HepG2 (cell line): ENCODE measurements around the gene CBFA2T2.

Experiments used
- AGO1 ChIP-seq: fragments of 200-400 bp; formaldehyde crosslinking; IDR thresholded peaks from 2 replicates; pipeline ENCODE4 v1.6.1; 2017; ENCODE audit warnings: mild to moderate bottlenecking, low read depth, low read length, moderate library complexity; ENCODE audit not compliant: poor library complexity, severe bottlenecking
- IRX3 ChIP-seq: sonication (generic); formaldehyde crosslinking; IDR thresholded peaks from 2 replicates; pipeline ENCODE4 v1.8.1; 2023; ENCODE audit warnings: mild to moderate bottlenecking, low read depth, missing genetic modification reagents, borderline replicate concordance
- MYC ChIP-seq: sonication (generic); formaldehyde crosslinking; IDR thresholded peaks from 2 replicates; pipeline ENCODE4 v1.9.0; 2021; ENCODE audit warnings: missing genetic modification reagents, borderline replicate concordance
- POLR2AphosphoS2 ChIP-seq: IDR thresholded peaks from 2 replicates; pipeline ENCODE4 v1.6.1; 2011; ENCODE audit warnings: low read depth, low read length, improper control_type of control experiment
- SALL2 ChIP-seq: sonication (generic); formaldehyde crosslinking; IDR thresholded peaks from 2 replicates; pipeline ENCODE4 v1.8.1; 2023; ENCODE audit warnings: mild to moderate bottlenecking, missing genetic modification reagents, inconsistent platforms
- STAT6 ChIP-seq: sonication (generic); formaldehyde crosslinking; IDR thresholded peaks from 2 replicates; pipeline ENCODE4 v1.4.0; 2020; ENCODE audit warnings: missing genetic modification reagents, mild to moderate bottlenecking, borderline replicate concordance
- TEAD2 ChIP-seq: sonication (generic); formaldehyde crosslinking; IDR thresholded peaks from 2 replicates; pipeline ENCODE4 v1.9.0; 2021; ENCODE audit warnings: missing genetic modification reagents
- ZNF569 ChIP-seq: sonication (generic); formaldehyde crosslinking; IDR thresholded peaks from 2 replicates; pipeline ENCODE4 v1.5.0; 2020; ENCODE audit warnings: mild to moderate bottlenecking, missing genetic modification reagents, moderate library complexity, borderline replicate concordance

DNA sequence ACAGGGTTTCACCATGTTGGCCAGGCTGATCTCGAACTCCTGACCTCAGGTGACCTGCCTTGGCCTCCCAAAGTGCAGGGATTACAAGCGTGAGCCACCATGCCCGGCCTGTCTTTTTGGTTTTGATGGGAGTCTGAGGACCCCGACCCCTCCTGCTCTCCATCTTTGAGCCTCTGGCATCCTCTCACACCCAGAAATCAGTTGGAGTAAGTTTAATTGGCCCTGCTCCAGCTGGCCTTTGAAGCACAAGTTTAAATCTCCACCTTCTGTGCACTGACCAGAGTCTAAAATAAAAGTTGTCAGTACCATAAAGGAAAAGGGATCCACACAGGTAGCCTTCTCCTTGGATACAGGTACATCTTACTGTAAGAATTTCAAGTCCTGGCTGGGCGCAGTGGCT, 156.3 kb downstream of the CBFA2T2 start:
- no peak for TF ChIP-seq SALL2 (CRISPR knock-in tag)
- TF ChIP-seq TEAD2 (CRISPR knock-in tag): no peak
- TF ChIP-seq POLR2AphosphoS2: no peak
- no peak for TF ChIP-seq ZNF569 (CRISPR knock-in tag)
- no peak for TF ChIP-seq STAT6 (CRISPR knock-in tag)
- TF ChIP-seq IRX3 (CRISPR knock-in tag): no peak
- no peak for TF ChIP-seq MYC (CRISPR knock-in tag)
- TF ChIP-seq AGO1: no peak
